HepG2 (cell line): ENCODE data around the gene ATF3.

Source experiments
- ATF3 ChIP-seq: sonication (generic); formaldehyde crosslinking; IDR thresholded peaks from 2 replicates; pipeline ENCODE4 v1.4.0; 2020; ENCODE audit warnings: missing genetic modification reagents
- CTCF ChIP-seq: sonication (generic); formaldehyde crosslinking; IDR thresholded peaks from 2 replicates; pipeline ENCODE4 v1.5.0; 2020; ENCODE audit warnings: mild to moderate bottlenecking, missing genetic modification reagents, moderate library complexity
- EED ChIP-seq: sonication (generic); formaldehyde crosslinking; IDR thresholded peaks from 2 replicates; pipeline ENCODE4 v1.5.0; 2020; ENCODE audit warnings: mild to moderate bottlenecking, missing genetic modification reagents
- HMG20B ChIP-seq: conservative IDR thresholded peaks from 2 replicates; pipeline ENCODE4 v1.6.1; 2016; ENCODE audit warnings: missing genetic modification reagents, missing compliant biosample characterization
- POLR2AphosphoS2 ChIP-seq: IDR thresholded peaks from 2 replicates; pipeline ENCODE4 v1.6.1; 2011; ENCODE audit warnings: low read depth, low read length, improper control_type of control experiment

GRCh38 chr1:212615201-212615470 lies 6.6 kb downstream of the ATF3 start:
- no peak for TF ChIP-seq ATF3 (CRISPR knock-in tag)
- no peak for TF ChIP-seq HMG20B (CRISPR knock-in tag)
- TF ChIP-seq CTCF, result no peak
- TF ChIP-seq POLR2AphosphoS2, result no peak
- TF ChIP-seq EED (CRISPR knock-in tag), result no peak
